KG1 (cell line): ENCODE measurements around the gene CAPN13.

Source experiments
- DNase-seq: peaks from one replicate; lab custom pipeline; 2025; lab: John Stamatoyannopoulos, UW

Gene CAPN13

DNA sequence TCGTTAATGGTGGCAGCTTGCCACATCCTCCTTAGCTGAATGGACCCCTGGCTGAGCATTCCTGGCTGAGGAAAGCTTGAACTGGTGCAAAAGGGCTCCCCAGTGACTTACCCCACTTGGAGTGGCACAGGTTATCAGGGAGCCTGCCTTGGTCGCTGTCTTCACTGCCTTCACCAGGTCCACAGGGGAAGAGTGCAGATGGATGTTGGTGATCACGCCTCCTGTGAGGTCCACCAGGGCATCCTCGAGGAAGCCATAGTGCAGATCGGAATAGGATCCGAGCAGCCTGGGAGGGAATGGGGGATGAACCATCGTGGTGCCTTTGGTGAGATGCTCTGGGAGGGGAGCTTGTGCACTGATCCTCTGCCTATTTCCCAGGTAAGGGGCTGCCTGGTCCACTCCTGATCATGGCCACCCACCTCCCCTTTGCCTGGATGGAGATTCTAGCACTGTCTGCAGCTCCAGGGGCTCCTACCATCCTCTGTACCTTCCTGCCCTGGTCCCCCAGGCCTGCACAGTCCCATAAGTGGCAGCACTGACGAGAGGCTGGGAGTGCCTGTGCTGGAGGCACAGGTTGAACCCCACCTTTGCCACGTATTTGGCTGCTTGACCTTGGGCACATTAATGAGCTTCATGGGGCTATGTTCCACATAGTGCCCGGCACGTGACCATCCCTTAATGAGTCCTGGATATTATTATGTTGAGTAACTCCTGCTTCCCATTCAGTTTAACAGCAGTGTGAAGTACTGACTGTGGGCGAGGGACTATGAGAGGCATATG is 43.0 kb downstream of the CAPN13 start:
- no peak for DNase-seq

DNA sequence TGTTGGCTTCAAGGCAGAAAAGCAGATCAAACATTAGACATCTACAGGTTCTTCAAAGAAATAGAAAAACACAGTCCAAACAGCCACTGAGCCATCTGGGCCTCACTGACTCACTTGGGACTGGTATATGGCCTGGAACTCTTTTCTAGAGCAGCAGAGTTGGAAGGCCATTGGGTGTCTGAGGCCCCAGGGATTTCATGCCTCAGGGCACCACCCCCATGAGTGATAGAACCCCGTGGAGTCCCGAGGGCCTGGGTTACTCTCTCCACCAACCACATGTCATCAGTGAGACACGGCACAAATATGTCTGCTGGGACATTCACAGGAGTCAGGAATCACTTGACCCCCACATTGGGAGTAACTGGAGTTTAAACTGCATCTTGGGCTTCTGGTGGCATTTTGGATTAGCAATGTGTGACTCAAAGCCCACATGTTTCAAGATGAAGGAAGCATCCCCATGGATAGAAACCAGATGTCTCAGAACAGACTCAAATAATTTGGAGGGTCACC is 44.0 kb downstream of the CAPN13 start:
- no peak for DNase-seq

DNA sequence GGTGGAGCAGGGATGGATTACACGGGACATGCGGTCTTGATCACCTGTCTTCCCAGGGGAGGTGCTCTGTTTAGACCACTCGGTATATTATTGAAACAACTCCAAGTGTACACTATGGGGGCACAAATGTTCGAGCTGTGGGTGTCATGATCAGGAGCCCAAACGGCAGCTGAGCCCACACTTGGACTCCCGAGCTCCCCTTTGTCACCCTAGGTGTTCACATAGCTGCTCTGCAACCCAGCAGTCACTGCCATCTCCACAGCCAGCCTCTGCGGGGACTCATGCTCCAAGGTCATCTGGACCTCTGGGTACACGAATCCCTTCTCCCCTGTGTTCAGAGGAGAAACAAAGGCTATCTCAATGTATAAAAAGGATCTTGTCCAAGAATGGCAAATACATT is 46.0 kb downstream of the CAPN13 start:
- DNase-seq = no peak

DNA sequence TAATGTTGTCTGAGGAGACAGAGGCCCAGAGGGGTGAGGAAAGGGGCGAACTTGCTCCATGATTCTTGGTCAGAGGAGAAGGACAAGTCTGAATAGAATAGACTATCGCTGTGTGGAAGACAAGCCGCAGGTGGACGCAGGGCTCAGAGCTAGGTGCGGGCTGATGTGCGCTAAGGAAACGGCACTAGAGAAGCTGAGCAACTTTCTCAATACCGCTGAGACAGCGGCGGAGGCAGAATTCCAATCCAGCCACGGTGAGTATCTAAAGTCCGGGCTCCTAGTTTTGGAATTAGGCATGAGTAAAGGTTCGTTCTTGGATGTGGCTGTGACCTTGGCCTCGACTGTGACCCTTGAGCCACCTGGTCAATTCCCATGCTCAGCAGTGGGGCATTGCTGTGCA is 47.8 kb downstream of the CAPN13 start:
- DNase-seq = no peak

DNA sequence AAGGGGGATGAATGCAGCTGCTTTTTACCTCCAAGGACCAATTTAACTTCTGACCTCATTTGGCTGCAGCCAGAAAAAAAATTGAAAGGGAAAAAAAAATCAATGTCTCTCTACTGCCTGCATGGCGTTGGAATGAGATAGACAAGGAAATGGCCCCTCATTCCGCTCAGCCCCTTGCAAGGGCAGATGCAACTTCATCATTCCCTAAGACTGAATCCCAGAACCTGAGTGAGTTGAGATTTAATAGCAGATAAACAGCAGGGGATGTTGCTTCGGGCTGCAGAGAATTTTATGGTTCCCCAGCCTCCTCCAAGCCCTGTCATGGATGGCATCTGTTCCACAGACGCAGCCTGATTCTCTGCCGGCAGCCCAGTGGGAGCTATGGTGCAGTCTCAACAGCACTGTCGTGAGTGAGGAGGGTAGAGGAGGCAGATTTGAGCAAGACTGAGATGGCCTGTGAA is 49.0 kb downstream of the CAPN13 start:
- no peak for DNase-seq

DNA sequence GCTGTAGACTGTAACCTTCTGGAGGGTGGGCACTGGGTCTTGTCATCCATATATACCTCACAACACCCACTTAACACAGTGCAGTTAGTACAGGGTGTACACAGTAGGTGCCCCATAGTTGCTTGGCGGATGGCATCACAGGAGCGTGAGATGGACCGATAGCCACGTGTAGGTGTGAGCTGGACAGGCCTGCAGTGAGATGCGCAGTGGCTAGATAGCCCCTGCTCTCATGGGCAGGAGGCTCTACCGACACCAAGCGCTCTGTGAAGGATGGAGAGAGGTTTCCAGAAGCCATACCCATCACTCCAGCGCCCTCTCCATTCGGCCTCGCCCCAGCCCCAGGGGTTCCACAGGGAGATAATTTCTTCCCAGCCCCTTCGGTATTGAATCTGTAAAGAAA is 49.5 kb downstream of the CAPN13 start:
- DNase-seq = no peak

DNA sequence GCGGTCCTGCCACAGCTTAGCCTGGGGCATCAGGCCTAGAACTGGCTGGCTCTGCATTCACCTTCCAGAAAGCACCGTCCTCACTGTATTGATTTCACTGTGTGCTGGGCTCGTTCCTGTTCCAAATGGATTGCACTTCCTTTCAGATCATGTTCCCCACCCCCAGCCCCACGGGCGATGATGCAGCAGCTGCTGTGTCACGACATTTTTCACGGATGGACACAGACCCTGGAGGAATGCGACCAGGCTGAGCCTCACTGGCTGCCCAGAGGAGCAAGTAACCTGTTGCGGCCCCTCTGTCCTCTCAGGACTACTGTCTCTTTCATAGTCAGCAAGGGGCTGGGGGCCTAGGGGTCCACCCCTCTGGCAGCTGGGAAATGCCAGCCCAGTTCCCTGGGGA is 50.3 kb downstream of the CAPN13 start:
- DNase-seq = no peak

DNA sequence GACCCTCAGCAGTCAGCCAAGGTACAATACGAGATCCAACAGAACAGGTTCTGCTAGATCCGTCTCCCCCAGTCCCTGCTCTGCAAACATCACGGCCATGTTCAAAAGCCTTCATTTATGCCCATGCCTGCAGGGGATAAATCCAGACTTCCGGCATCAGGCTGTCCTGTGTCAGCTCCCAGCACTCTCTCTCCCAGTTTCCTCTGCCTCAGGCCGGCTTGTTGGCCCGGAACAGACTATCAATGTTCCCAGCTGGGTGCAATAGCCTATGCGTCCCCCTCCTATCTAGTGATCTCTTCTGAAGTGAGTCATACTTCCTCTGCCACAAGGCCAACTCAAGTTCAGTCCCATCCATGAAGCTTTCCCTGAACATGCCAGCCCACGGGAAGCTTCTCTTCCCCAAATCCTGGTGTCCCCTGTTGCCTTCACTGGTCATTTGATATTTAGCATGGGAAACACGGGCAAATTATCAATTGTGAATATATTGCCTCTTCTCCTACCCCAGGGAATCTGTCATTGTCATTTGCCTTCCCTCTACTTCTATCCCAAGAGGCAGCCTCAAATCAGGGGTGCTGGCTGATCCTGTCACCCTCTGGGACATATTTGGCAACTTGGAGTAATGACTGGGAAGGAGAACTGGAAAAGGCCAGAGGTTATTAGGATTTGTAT is 51.1 kb downstream of the CAPN13 start:
- DNase-seq = no peak

DNA sequence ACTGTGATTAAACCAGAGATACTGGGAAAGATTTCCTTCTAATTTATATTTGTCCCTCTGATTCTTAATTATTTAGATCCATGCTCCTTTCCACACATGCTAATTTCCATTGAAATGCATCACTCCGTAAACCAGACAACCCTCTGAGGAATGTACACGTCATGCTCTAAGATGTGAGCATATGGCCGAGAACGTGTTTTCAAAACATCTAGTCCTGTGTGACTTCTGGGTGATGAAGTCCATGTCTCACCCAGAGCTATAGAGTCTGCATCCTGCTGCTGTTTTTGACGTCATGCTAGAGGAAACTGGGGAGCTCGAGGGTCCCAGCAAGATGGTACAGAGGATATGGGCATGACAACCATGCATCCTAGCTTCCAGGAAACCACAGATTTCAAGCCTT is 53.6 kb downstream of the CAPN13 start:
- DNase-seq = no peak

DNA sequence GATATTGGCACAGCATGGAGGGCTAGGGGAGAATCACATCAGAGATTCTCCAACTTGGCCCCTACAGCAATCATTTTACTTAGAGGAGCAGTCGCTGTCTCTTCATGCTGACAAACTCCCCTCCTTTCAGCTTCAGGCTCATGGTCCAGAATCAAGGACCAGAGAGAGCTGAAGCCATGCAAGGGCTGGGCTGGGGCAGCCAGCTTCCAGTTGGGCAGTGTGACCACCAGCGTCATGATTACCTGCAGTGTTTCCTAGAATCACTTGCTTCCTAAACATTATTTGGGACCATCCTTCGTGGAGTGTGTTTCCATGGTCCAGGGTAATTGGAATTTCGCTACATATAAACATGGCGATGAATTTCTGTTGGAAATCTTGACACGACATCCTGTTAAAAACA is 54.4 kb downstream of the CAPN13 start:
- DNase-seq = no peak

DNA sequence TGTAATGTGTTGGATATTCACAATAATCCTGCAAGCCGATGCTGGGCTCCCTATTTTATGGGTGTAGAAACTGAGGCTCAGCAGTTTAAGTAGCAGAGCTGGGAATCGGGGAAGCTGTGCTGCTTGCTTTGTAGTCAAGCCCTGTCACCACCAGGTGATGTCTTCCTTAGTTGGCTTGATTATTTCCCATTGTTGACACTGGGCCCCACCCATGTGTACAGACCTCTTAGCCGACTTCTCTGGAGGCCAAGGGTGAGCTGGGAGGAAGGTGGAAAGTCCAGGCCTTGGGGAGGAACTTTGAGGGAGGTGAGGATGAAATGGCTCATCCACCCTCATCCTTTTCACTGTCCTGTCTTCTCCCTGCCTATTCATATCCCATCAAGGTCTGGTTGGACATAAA is 60.0 kb downstream of the CAPN13 start:
- DNase-seq = no peak

DNA sequence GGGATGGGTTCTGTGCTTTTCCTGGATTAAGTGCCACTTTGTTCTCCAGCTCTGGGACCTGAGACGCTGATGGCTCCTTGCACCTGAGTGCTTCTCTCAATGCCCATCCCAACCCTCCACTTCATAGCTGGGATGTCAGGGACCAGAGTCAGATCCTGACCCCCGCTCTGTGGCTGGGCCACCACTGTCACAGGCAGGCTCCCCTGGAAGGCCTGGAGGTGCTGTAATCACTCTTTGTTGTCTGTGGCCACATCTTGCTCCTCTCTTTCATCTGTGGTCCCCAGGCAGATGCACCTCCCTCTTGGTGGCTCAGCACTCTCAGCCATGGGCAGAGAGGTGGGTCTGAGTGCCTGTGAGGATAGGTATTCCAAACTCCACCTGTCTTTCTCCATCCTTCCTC is 62.4 kb downstream of the CAPN13 start:
- no peak for DNase-seq

DNA sequence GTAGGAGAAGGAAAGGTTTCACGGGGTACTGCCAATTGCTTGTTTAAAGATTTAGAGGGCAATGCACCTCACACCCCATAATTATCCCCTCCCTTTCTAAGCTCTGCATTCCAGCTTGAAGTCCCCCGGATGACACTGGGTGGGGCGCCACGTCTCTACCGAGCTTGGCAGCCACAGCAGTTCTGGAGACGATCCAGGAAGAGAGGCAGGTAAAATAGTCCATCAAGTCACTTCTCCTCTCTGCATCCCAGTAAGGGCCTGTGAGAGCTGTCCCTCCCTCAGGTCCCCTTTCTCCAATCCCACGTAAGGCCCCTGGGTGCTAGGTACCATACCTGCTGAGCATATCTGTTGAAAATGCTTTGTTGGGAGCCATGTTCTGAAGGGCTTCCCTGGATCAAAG is 65.7 kb downstream of the CAPN13 start:
- DNase-seq = no peak

DNA sequence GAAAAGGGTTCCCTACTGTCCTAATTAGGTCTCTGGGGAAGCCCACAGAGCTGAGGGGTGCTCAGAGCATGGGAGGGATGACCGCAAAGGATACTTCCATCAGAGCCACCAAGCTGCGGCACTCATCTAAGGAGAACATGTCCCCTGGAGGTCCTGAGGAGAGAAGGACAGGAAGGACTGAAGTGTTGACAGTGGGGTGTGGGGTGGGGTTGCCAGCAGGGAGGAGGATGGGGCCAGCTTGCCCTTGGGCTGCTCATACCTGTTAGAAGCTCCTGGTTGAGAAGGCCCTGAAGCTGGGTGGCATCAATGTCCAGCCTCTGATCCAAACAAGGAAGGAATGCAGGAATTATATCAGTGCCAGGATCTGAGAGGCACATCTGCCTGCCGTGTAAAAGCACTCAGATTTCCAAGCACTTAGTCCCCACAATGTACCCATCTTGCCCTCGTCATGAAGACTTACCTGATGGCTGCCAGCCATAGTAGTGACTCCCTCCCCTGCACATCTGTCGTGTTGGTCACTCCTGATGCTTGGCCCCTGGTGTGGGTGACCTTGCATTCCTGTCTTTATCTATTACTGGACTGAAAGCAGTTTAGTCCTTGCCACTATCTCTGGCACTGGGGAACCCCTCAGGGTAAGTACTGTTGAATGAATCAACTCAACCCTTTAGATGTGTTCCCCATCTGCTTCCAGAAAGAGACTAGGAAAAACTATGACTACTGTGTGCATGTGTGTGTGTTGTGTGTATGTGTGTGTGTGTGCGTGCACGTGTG is 68.9 kb downstream of the CAPN13 start:
- DNase-seq = no peak

DNA sequence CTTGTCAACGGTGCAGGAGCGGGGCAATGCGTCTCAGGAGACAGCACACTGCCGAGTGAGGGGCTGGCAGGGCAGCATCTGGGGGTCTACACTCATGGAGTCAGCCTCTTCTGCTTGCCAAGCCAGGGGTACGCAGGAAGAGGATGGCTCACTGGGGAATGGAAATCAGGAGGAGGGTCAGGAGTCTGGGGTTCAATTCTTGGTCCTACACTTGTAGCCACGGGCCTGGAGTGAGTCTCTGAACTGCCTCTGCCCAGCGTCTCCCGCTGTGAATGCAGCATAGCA is 70.0 kb downstream of the CAPN13 start:
- no peak for DNase-seq

DNA sequence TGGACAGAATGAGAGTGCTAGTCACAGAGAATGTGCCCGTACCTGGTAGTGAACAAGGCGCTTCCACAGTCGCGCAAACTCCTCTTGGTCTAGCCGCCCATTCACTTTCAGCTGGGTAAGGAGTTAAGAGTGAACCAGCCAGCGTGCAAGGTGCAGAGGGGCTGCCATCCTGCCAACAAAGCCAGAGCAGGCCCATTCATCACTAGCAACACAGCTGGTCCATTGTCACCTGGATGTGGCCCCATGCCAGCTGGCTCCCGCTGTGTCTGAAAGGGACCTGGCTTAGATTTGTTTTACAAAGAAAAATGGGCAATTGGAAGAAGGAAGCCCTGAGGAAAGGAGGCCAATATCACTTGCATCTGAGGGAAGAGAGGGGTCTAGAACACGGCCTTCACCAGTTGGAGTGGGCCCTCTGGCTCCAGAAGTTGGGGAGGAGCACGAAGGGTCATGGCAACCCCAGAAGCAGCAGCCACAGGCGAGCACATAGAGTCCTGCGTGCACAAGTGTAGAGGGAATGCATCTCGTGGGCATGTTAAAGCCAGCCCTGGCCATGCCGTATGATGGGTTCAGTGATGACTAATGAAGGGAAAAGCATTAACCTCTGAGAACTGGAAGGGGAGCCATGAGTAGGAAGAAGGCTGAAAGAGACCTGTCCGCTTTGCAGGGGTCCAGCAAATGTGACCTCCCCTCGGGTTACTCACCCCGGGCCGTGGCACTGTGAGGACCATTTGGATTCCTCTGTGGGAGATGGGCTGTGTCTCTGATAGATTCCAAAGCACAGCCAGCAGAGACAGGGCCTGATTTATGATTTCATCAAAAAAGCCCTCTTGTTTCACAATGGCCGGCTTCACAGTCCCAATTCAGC is 70.6 kb downstream of the CAPN13 start:
- DNase-seq = no peak

DNA sequence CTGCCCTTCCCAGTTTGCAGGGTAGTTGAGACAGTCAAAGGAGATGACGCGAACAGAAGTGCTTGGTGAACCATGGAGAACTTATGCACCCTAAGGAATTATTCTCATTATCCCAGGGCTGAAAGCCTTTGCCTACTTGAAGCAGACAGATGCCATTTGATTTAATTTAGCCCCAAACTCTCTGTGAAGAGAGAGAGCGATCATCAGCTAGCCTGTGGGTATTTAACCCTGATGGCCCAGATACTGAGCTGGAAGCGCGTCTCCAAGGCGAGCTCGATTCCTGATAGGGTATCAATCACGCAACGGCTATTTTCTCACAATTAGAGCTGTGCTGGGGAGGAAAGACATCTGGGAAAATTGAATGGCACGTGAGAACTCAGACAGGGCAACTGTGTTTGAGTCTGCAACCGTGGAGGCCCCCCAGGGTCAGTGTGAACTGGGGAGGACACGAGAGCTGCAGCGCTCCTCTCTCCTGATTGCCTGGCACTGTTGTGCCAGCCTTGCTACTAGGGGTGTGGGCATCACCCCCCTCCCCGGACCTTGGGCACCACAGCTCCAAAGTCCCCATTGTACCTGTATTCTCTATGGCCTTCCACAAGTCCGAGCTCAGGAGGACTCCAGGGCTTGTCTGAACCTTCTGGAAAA is 73.2 kb downstream of the CAPN13 start:
- DNase-seq = no peak

DNA sequence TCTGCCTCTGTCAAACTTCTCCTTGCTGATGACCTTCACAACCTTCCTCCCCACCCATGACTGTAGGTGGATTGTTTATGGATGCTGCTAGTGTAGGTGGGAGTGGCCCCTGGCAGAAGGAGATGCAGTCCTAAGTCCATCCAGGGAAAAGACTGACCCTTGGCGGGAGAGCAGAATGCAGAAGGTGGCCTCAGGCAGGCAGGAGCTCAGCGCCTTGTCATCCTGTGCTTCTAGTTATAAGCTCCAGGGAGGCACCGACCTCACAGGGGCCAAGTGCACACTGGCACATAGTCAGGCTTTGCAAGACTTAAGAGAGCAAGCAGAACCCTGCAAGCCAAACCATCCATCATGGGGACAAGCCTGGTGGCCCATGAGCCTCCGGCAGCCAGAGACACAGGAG is 74.4 kb downstream of the CAPN13 start:
- DNase-seq = no peak

DNA sequence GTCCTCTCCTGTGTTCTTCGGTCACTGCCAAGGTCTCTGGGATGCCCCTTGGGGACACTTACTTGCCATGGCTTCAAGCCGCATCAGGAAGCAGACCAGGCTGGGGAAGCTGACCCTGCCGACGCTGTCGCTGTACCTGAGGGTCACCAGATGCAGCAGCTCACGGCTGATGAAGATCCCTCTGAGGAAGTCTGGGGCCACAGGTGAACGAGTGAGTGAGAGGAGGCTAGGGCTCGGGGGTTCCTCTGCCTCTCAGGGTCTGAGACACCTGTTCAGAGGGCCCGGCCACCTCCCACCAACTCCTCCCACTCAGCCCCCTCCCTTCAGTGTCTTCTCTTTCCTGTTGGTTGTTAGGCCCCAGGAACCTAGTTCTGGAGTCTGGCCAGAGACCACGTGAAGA is 74.9 kb downstream of the CAPN13 start:
- no peak for DNase-seq

DNA sequence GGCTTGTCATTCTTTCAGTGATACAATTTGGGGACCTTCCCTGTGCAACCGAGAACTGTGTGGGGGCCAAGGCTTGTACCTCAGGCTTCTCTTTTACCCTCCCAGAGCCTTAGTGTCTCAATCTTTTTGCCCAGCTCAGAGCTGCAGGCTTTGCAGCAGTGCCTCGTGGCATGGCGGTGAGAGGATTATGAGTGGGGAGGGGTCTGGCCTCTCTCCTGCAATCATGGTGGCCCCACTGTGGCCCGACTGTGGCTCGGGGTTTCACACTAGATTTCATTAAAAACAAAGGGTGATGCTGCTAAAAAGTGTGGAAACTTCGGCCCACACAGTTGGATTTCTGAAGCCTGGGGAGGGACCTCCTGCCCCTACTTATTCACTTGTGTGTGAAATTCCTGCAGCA is 75.5 kb downstream of the CAPN13 start:
- no peak for DNase-seq
